Inflammatory macrophage treated with lipopolysaccharide for 1 hour (primary cell): Measurements from ENCODE around the gene SFI1.
"Not testable (repeated sequence)": the region's sequence is repeated elsewhere in the genome, so short reads cannot be mapped to it uniquely, and the experiment has no call there.

Source experiments
- DNase-seq, 2 donors: peaks; one replicate each; pipeline ENCODE4 v3.0.0-alpha.2; 2020 to 2022

Gene SFI1

GRCh38 chr22:31496007-31496734 lies at the start of gene SFI1:
TSS of gene SFI1 (plus strand) at chr22:31496536. CDS start at chr22:31508285, 11,749 bp downstream.
- peak; percentile 89 to 90 for DNase-seq

- DNase-seq: no peak
Observed at GRCh38 chr22:31446767-31447166, 49.6 kb upstream of the SFI1 start.

GRCh38 chr22:31447337-31447736 lies 49.0 kb upstream of the SFI1 start:
- DNase-seq: no peak

- DNase-seq: no peak
Observed at GRCh38 chr22:31448382-31448781, 48.0 kb upstream of the SFI1 start.

- no peak for DNase-seq
Observed at GRCh38 chr22:31449506-31449905, 46.8 kb upstream of the SFI1 start.

- DNase-seq: peak; percentile 9 to 18
Observed at GRCh38 chr22:31451709-31452571, 44.4 kb upstream of the SFI1 start.

GRCh38 chr22:31461699-31462098 lies 34.6 kb upstream of the SFI1 start:
- DNase-seq: no peak

GRCh38 chr22:31465307-31465706 lies 31.0 kb upstream of the SFI1 start:
- DNase-seq: no peak

GRCh38 chr22:31474743-31475142 lies 21.6 kb upstream of the SFI1 start:
- DNase-seq: no peak

GRCh38 chr22:31475800-31476199 lies 20.5 kb upstream of the SFI1 start:
- DNase-seq: no peak

GRCh38 chr22:31477329-31477728 lies 19.0 kb upstream of the SFI1 start:
- DNase-seq: no peak

GRCh38 chr22:31481129-31481528 lies 15.2 kb upstream of the SFI1 start:
- DNase-seq: no peak

GRCh38 chr22:31482470-31482869 lies 13.9 kb upstream of the SFI1 start:
- not testable (repeated sequence) for DNase-seq

GRCh38 chr22:31486369-31486768 lies 10.0 kb upstream of the SFI1 start:
- not testable (repeated sequence) for DNase-seq

GRCh38 chr22:31486951-31487350 lies 9.4 kb upstream of the SFI1 start:
- DNase-seq: no peak

GRCh38 chr22:31488346-31488883 lies 7.9 kb upstream of the SFI1 start:
- DNase-seq: no peak

GRCh38 chr22:31488988-31489617 lies 7.2 kb upstream of the SFI1 start:
- DNase-seq: peak; percentile 30 to 42

GRCh38 chr22:31489632-31490495 lies 6.5 kb upstream of the SFI1 start, which contains the start of gene EIF4ENIF1:
TSS of gene EIF4ENIF1 (minus strand) at chr22:31489842. CDS start at chr22:31488718, 1,124 bp downstream.
- DNase-seq: peak; percentile 65 to 72

- peak; percentile 90 to 96 for DNase-seq
Observed at GRCh38 chr22:31490496-31490925, 5.8 kb upstream of the SFI1 start.

- DNase-seq: no peak
Observed at GRCh38 chr22:31491218-31491962, 4.9 kb upstream of the SFI1 start.

- peak; percentile 26 to 61 for DNase-seq
Observed at GRCh38 chr22:31492151-31492550, 4.2 kb upstream of the SFI1 start.
